GM04504 (cell line): ENCODE results near the gene SLC2A1.
A peak's percentile ranks its signal among the peaks of the same experiment; 100 is the strongest.

ENCODE experiments used
- DNase-seq: peaks from one replicate; pipeline ENCODE4 v3.0.0-alpha.2; 2012; ENCODE audit warnings: low read depth

Gene SLC2A1

GRCh38 chr1:42979896-42980800, 21.5 kb upstream of the SLC2A1 start:
- DNase-seq: no peak

- no peak for DNase-seq
Measured at GRCh38 chr1:42979036-42979430, 20.4 kb upstream of the SLC2A1 start.

GRCh38 chr1:42978317-42979035, 19.8 kb upstream of the SLC2A1 start:
- DNase-seq: no peak

- DNase-seq: no peak
Measured at GRCh38 chr1:42977653-42978052, 19.0 kb upstream of the SLC2A1 start.

GRCh38 chr1:42975561-42976225, 17.0 kb upstream of the SLC2A1 start:
- DNase-seq: no peak

- no peak for DNase-seq
Measured at GRCh38 chr1:42974767-42975437, 16.2 kb upstream of the SLC2A1 start.

GRCh38 chr1:42973799-42974198, 15.1 kb upstream of the SLC2A1 start:
- no peak for DNase-seq

GRCh38 chr1:42973286-42973685, 14.6 kb upstream of the SLC2A1 start:
- no peak for DNase-seq

GRCh38 chr1:42971841-42972291, 13.2 kb upstream of the SLC2A1 start:
- DNase-seq: peak; percentile 98

- DNase-seq: no peak
Measured at GRCh38 chr1:42970143-42970542, 11.5 kb upstream of the SLC2A1 start.

GRCh38 chr1:42968654-42969053, 10.0 kb upstream of the SLC2A1 start:
- no peak for DNase-seq

GRCh38 chr1:42966688-42967612, 8.3 kb upstream of the SLC2A1 start:
- DNase-seq: peak; percentile 89

- no peak for DNase-seq
Measured at GRCh38 chr1:42965378-42965777, 6.7 kb upstream of the SLC2A1 start.

GRCh38 chr1:42964044-42964812, 5.6 kb upstream of the SLC2A1 start:
- DNase-seq: no peak

GRCh38 chr1:42963378-42964043, 4.8 kb upstream of the SLC2A1 start:
- no peak for DNase-seq

GRCh38 chr1:42962641-42963377, 4.1 kb upstream of the SLC2A1 start:
- no peak for DNase-seq

GRCh38 chr1:42961312-42962091, 2.8 kb upstream of the SLC2A1 start:
- DNase-seq: no peak
